Measurements from ENCODE around the gene MPST. TPM values are rescaled to one million over a fixed set of nuclear protein-coding genes. Genes with fewer than 3 reads are reported as not detected.
A peak's percentile ranks its signal among the peaks of the same experiment; 100 is the strongest.

The MPST gene
- total RNA-seq, 1 experiment from 2014 or later, result 31.4 TPM

DNA sequence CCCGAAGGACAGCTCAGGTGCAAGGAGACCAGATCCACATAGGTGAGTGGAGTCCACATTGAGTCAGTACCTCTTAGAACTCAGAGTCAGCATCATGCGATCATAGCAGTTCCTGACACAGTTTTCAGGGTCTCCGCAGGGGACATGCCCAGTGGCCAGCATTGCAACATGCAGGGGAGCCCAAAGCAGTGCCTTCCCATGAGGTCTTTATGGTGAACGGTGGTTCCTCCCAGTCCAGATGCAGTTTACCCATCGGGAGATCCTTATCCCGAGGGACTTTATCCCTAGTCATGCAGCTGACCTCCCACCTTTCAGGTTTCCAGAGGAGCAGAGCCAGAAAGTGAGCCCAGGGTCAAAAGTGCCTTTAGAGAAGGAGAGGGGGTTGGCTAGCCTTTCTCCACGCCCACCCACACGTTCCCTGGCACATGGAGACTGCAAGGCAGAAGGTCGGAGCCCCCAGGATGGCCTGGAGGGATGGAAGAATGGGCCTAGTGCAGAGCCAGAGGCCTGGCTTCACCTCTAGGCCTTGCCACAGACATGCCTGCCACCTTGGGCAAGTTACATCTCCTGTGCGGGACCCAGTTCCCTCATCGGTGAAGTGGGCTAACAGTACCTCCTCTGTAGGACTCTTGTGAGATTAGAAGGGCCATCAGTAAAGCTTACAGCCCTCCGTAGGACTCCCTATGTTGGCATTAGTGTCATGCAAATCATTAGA lies 38.4 kb downstream of the MPST start:
- TF ChIP-seq POLR2AphosphoS5 (IDR thresholded peaks at IDR 0.05; ENCODE audit: low read depth, low read length), result no peak
- no peak for TF ChIP-seq SIN3A (IDR thresholded peaks at IDR 0.05; ENCODE audit: borderline replicate concordance, insufficient read depth, low read depth, low read length)
- TF ChIP-seq, protein P1, sequence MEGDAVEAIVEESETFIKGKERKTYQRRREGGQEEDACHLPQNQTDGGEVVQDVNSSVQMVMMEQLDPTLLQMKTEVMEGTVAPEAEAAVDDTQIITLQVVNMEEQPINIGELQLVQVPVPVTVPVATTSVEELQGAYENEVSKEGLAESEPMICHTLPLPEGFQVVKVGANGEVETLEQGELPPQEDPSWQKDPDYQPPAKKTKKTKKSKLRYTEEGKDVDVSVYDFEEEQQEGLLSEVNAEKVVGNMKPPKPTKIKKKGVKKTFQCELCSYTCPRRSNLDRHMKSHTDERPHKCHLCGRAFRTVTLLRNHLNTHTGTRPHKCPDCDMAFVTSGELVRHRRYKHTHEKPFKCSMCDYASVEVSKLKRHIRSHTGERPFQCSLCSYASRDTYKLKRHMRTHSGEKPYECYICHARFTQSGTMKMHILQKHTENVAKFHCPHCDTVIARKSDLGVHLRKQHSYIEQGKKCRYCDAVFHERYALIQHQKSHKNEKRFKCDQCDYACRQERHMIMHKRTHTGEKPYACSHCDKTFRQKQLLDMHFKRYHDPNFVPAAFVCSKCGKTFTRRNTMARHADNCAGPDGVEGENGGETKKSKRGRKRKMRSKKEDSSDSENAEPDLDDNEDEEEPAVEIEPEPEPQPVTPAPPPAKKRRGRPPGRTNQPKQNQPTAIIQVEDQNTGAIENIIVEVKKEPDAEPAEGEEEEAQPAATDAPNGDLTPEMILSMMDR (IDR thresholded peaks at IDR 0.05), result no peak
- TF ChIP-seq, protein P2, sequence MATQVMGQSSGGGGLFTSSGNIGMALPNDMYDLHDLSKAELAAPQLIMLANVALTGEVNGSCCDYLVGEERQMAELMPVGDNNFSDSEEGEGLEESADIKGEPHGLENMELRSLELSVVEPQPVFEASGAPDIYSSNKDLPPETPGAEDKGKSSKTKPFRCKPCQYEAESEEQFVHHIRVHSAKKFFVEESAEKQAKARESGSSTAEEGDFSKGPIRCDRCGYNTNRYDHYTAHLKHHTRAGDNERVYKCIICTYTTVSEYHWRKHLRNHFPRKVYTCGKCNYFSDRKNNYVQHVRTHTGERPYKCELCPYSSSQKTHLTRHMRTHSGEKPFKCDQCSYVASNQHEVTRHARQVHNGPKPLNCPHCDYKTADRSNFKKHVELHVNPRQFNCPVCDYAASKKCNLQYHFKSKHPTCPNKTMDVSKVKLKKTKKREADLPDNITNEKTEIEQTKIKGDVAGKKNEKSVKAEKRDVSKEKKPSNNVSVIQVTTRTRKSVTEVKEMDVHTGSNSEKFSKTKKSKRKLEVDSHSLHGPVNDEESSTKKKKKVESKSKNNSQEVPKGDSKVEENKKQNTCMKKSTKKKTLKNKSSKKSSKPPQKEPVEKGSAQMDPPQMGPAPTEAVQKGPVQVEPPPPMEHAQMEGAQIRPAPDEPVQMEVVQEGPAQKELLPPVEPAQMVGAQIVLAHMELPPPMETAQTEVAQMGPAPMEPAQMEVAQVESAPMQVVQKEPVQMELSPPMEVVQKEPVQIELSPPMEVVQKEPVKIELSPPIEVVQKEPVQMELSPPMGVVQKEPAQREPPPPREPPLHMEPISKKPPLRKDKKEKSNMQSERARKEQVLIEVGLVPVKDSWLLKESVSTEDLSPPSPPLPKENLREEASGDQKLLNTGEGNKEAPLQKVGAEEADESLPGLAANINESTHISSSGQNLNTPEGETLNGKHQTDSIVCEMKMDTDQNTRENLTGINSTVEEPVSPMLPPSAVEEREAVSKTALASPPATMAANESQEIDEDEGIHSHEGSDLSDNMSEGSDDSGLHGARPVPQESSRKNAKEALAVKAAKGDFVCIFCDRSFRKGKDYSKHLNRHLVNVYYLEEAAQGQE (IDR thresholded peaks at IDR 0.05; ENCODE audit: insufficient read depth in 1 of 2, low read depth in 2 of 2, low read length in 1 of 2), result no peak
- DNase-seq (ENCODE audit: low read depth, low spot score) (no peak), ATAC-seq (no peak)
- H3K27me3 ChIP-seq (ENCODE audit: control insufficient read depth, insufficient read depth, low read length), result no peaks in the 10 kb centered on the region
- H3K9me3 ChIP-seq (ENCODE audit: control insufficient read depth, insufficient read depth, low read depth, low read length), result no peaks in the 10 kb centered on the region
- ChIA-PET CTCF (no interaction called here), POLR2A (no interaction called here)
- in situ Hi-C loops (cut with HindIII; ENCODE audit: low pct_unique_long_range_greater_than_20kb, low sequenced_read_pairs) (no loop called here), intact Hi-C loops (cut with micrococcal nuclease; ENCODE audit: unreplicated experiment) (no loop called here)
- H3K4me3 ChIP-seq (ENCODE audit: low read depth in 2 of 2, low read length in 2 of 2), result no peak overlapping the region
- no peak overlapping the region for H3K27ac ChIP-seq (ENCODE audit: low read length)
- H3K36me3 ChIP-seq (ENCODE audit: control insufficient read depth, insufficient read depth, low read length), result no peaks in the 10 kb centered on the region
- BruUV-seq (replicated peaks), result no TSS peak
- no peaks in the 10 kb centered on the region for H3K4me1 ChIP-seq (ENCODE audit: control insufficient read depth, insufficient read depth, low read length)

DNA sequence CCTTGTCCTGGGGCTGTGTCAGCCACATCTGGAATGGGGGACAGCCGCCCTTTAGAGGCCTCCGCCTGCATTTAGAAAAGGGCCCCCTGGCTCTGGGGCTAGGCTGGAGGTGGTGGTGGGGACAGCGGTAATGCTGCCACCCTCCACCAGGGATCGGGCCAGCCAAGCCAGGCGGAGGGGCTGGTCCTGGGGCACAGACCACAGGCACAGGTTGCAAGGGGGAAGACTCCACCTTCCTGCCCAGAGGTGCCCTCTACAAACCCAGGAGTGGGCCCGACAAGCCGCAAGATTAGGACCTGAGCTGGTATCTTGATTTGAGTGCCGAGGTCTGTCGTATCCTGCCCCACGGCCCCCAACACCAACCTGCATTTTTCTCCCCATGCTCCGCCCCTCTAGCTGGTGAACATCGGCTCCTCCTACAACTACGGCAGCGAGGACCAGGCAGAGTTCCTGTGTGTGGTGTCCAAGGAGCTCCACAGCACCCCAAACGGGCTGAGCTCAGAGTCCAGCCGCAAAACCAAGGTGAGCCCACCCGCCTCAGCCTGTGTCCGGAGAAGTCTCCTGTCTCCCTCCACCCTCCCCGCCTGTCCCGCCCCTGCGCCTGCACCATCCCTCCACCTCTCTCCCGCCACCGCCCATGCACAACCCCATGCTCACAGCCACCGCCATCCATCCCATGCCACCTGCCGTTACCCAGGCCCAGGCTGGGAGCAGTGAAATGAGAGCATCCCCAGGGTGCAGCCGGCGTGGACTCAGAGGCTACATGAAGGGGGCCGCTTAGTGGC lies 39.6 kb downstream of the MPST start:
- in situ Hi-C loops (cut with HindIII; ENCODE audit: low pct_unique_long_range_greater_than_20kb, low sequenced_read_pairs), result no loop called here
- intact Hi-C loops (cut with micrococcal nuclease; ENCODE audit: unreplicated experiment), result no loop called here
- TF ChIP-seq SIN3A (IDR thresholded peaks at IDR 0.05; ENCODE audit: borderline replicate concordance, insufficient read depth, low read depth, low read length) (no peak), POLR2AphosphoS5 (IDR thresholded peaks at IDR 0.05; ENCODE audit: low read depth, low read length) (no peak), TCF7L2 (IDR thresholded peaks at IDR 0.05; ENCODE audit: low read depth, low read length) (no peak)
- TF ChIP-seq, protein P1 (IDR thresholded peaks at IDR 0.05), result no peak
- TF ChIP-seq, protein P2 (IDR thresholded peaks at IDR 0.05; ENCODE audit: insufficient read depth in 1 of 2, low read depth in 2 of 2, low read length in 1 of 2), result no peak
- POLR2A ChIA-PET, result no interaction called here
- H3K27me3 ChIP-seq (ENCODE audit: control insufficient read depth, insufficient read depth, low read length), result no peaks in the 10 kb centered on the region
- no peak for DNase-seq (ENCODE audit: low read depth, low spot score)
- no peaks in the 10 kb centered on the region for H3K36me3 ChIP-seq (ENCODE audit: control insufficient read depth, insufficient read depth, low read length)
- ATAC-seq, result peak; percentile 20; the same call in 1 of the 2 replicates
- no peaks in the 10 kb centered on the region for H3K9me3 ChIP-seq (ENCODE audit: control insufficient read depth, insufficient read depth, low read depth, low read length)
- no peaks in the 10 kb centered on the region for H3K4me1 ChIP-seq (ENCODE audit: control insufficient read depth, insufficient read depth, low read length)
- no peak overlapping the region for H3K27ac ChIP-seq (ENCODE audit: low read length)
- no peak overlapping the region for H3K4me3 ChIP-seq (ENCODE audit: low read depth in 2 of 2, low read length in 2 of 2)
- CTCF ChIA-PET, result no interaction called here
- BruUV-seq (replicated peaks), result no TSS peak

All from Panc1 (cell line).